Liver (tissue), 3 donors: ENCODE results near the gene STIM2.

ENCODE experiments used
- EGR1 ChIP-seq, 2 donors: IDR thresholded peaks; 2 replicates each; pipeline ENCODE4 v1.6.1; 2016 to 2018; ENCODE audit warnings: antibody characterized with exemption in 2 of 2, low read depth in 2 of 2
- GABPA ChIP-seq, 2 donors: IDR thresholded peaks in 1 of 2; conservative IDR thresholded peaks in 1 of 2; 2 replicates each; pipeline ENCODE4 v1.6.1; 2016; ENCODE audit warnings: antibody characterized with exemption in 2 of 2, mild to moderate bottlenecking in 1 of 2, moderate library complexity in 1 of 2
- REST ChIP-seq: IDR thresholded peaks from 2 replicates; pipeline ENCODE4 v1.6.1; 2016; ENCODE audit warnings: antibody characterized with exemption, mild to moderate bottlenecking
- TAF1 ChIP-seq: conservative IDR thresholded peaks from 2 replicates; pipeline ENCODE4 v1.6.1; 2016; ENCODE audit warnings: antibody characterized with exemption, mild to moderate bottlenecking
- TF ChIP-seq, protein P1 (sequence below): fragments of 150-350 bp; IDR thresholded peaks from 2 replicates; pipeline ENCODE4 v1.5.1; 2017; ENCODE audit warnings: improper control_type of control experiment, low read depth, low read length; ENCODE audit not compliant: missing input control
- donor health status: healthy.
- donor health status: healthy.

DNA sequence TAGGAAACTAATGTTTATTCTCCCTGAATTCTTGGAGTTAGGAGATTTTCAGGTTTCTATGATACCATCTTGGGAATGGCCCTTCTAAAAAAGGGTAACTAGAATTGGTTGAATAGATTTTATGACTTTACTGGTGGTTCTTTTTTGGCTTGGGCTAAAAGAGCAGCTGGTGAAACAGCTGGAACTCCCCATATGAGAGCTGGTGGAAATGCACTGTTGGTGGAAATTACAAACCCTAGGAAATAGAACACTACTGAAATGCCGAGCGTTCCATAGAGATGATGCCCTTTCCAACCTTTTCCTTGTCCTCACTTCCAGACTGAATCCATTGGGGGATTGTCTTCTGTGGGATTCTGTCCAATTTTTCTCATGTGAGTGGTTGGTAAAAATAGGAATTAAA lies 139.5 kb downstream of the STIM2 start:
- TF ChIP-seq, protein P1, sequence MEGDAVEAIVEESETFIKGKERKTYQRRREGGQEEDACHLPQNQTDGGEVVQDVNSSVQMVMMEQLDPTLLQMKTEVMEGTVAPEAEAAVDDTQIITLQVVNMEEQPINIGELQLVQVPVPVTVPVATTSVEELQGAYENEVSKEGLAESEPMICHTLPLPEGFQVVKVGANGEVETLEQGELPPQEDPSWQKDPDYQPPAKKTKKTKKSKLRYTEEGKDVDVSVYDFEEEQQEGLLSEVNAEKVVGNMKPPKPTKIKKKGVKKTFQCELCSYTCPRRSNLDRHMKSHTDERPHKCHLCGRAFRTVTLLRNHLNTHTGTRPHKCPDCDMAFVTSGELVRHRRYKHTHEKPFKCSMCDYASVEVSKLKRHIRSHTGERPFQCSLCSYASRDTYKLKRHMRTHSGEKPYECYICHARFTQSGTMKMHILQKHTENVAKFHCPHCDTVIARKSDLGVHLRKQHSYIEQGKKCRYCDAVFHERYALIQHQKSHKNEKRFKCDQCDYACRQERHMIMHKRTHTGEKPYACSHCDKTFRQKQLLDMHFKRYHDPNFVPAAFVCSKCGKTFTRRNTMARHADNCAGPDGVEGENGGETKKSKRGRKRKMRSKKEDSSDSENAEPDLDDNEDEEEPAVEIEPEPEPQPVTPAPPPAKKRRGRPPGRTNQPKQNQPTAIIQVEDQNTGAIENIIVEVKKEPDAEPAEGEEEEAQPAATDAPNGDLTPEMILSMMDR = no peak
- TF ChIP-seq EGR1 (IDR thresholded peaks at IDR 0.05; ENCODE audit: low read depth in 2 of 2) (no peak), TAF1 (no peak), GABPA (IDR thresholded peaks at IDR 0.05 in 1 of 2, conservative IDR thresholded peaks at IDR 0.05 in 1 of 2) (no peak), REST (no peak)
